ENCODE data around the gene COL4A5.
A peak's percentile ranks its signal among the peaks of the same experiment; 100 is the strongest.
"Not testable (repeated sequence)": the region's sequence is repeated elsewhere in the genome, so short reads cannot be mapped to it uniquely, and the experiment has no call there.

COL4A5 gene

GRCh38 chrX:108456971-108457477 is 17.4 kb downstream of the COL4A5 start:
- DNase-seq: no peak

GRCh38 chrX:108464604-108465003 is 25.0 kb downstream of the COL4A5 start:
- DNase-seq: no peak

GRCh38 chrX:108468486-108468885 is 28.8 kb downstream of the COL4A5 start:
- no peak for DNase-seq

- DNase-seq: no peak
Measured at GRCh38 chrX:108473979-108474378, 34.3 kb downstream of the COL4A5 start.

- not testable (repeated sequence) for DNase-seq
Measured at GRCh38 chrX:108481528-108481927, 41.9 kb downstream of the COL4A5 start.

- DNase-seq: no peak
Measured at GRCh38 chrX:108484251-108484650, 44.6 kb downstream of the COL4A5 start.

- no peak for DNase-seq
Measured at GRCh38 chrX:108485960-108486359, 46.3 kb downstream of the COL4A5 start.

GRCh38 chrX:108494406-108495090 is 54.9 kb downstream of the COL4A5 start:
- no peak for DNase-seq

GRCh38 chrX:108511721-108512120 is 72.1 kb downstream of the COL4A5 start:
- no peak for DNase-seq

GRCh38 chrX:108516184-108516583 is 76.5 kb downstream of the COL4A5 start:
- no peak for DNase-seq

- DNase-seq: no peak
Measured at GRCh38 chrX:108527724-108528123, 88.1 kb downstream of the COL4A5 start.

- DNase-seq: peak; percentile 44
Measured at GRCh38 chrX:108537005-108537404, 97.4 kb downstream of the COL4A5 start.

GRCh38 chrX:108541286-108541685 is 101.6 kb downstream of the COL4A5 start:
- DNase-seq: no peak

- no peak for DNase-seq
Measured at GRCh38 chrX:108557580-108557979, 117.9 kb downstream of the COL4A5 start.

GRCh38 chrX:108558217-108558616 is 118.6 kb downstream of the COL4A5 start:
- DNase-seq: peak; percentile 50

- no peak for DNase-seq
Measured at GRCh38 chrX:108573136-108573535, 133.5 kb downstream of the COL4A5 start.

- DNase-seq: no peak
Measured at GRCh38 chrX:108582151-108582550, 142.5 kb downstream of the COL4A5 start.

- peak; percentile 10 for DNase-seq
Measured at GRCh38 chrX:108584617-108585211, 145.1 kb downstream of the COL4A5 start.

- no peak for DNase-seq
Measured at GRCh38 chrX:108590496-108590895, 150.9 kb downstream of the COL4A5 start.

- no peak for DNase-seq
Measured at GRCh38 chrX:108601276-108601675, 161.6 kb downstream of the COL4A5 start.

GRCh38 chrX:108610141-108610540 is 170.5 kb downstream of the COL4A5 start:
- DNase-seq: no peak

- DNase-seq: no peak
Measured at GRCh38 chrX:108614616-108615015, 175.0 kb downstream of the COL4A5 start.

- no peak for DNase-seq
Measured at GRCh38 chrX:108640817-108641216, 201.2 kb downstream of the COL4A5 start.

GRCh38 chrX:108641589-108642272 is 202.1 kb downstream of the COL4A5 start:
- DNase-seq: no peak

All from hematopoietic multipotent progenitor cell treated with erythropoietin and hydrocortisone succinate and interleukin-3 and kit ligand, for 4 days (in vitro differentiated cells).